Astrocyte of the cerebellum (primary cell): ENCODE measurements around the gene CHML.

Experiments
- DNase-seq: peaks from one replicate; pipeline ENCODE4 v3.0.0-alpha.2; 2011; ENCODE audit warnings: low read depth
- H3K4me3 ChIP-seq: 2 replicates; pipeline ENCODE4 v1.5.1; 2011; ENCODE audit warnings: mild to moderate bottlenecking, low read depth, low read length, moderate library complexity
- in situ Hi-C: cut with HindIII; loops from 2 replicates; pipeline ENCODE4 v1.10.0; 2017; ENCODE audit warnings: low sequenced_read_pairs
- TF ChIP-seq, protein P1 (sequence below): IDR thresholded peaks from 2 replicates; pipeline ENCODE4 v1.5.1; 2012; ENCODE audit warnings: low read length, low read depth, moderate library complexity, mild to moderate bottlenecking; ENCODE audit errors: missing control alignments

Gene CHML

DNA sequence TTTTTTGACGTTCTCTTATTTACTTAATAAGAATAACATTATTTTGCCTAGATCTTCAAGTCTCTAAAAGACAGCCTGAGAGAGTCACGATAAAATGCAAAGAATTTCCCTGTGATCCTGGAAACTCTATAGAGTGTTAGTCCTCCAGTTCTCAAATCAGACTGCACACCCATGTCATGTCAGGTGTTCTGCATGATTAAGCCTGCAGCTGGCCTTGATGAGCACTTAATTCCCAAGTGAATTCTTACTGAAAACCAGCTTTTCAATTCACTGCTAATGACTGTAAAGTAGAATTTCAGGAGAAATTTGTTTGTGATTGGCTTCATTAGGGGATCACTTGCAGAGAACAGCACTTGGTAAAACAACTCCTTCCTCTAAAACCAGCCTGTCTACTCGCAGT lies 41.9 kb downstream of the CHML start:
- no peak overlapping the region for H3K4me3 ChIP-seq
- DNase-seq = no peak
- in situ Hi-C loops = no loop called here
- TF ChIP-seq, protein P1, sequence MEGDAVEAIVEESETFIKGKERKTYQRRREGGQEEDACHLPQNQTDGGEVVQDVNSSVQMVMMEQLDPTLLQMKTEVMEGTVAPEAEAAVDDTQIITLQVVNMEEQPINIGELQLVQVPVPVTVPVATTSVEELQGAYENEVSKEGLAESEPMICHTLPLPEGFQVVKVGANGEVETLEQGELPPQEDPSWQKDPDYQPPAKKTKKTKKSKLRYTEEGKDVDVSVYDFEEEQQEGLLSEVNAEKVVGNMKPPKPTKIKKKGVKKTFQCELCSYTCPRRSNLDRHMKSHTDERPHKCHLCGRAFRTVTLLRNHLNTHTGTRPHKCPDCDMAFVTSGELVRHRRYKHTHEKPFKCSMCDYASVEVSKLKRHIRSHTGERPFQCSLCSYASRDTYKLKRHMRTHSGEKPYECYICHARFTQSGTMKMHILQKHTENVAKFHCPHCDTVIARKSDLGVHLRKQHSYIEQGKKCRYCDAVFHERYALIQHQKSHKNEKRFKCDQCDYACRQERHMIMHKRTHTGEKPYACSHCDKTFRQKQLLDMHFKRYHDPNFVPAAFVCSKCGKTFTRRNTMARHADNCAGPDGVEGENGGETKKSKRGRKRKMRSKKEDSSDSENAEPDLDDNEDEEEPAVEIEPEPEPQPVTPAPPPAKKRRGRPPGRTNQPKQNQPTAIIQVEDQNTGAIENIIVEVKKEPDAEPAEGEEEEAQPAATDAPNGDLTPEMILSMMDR = no peak

DNA sequence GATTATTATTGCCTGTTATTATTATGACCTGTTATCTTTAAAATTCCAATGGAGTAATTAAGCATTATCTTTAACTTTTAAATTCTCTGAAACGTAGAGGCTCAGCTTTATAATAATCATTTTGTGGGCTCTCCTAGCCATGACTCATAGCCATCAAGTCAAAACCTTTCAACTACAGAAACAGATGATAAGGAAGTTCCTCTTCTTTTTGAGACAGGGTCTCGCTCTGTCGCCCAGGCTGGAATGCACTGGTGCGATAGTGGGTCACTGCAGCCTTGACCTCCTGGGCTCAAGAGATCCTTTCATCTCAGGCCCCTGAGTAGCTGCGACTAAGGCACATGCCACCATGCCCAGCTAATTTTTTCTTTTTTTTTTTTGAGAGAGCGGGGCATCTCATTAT lies 43.5 kb downstream of the CHML start:
- TF ChIP-seq, protein P1 = no peak
- no peak overlapping the region for H3K4me3 ChIP-seq
- in situ Hi-C loops = no loop called here
- no peak for DNase-seq

DNA sequence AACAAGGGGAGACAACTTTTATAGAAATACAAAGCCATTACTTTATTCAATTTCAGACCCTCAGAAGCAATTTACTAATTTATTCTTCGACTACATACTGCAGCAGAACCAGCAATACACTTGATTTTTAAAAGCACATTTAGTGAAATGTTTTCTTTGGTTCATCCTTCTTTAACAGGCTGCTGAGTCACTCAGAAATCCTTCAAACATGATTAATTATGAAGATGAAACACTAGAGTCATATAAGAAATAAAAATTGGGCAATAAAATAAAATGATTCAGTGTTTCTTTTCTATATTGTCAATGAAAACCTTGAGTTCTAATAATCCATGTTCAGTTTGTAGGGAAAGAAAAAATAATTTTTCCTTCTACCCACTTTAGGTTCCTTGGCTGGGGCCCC lies 47.0 kb downstream of the CHML start:
- TF ChIP-seq, protein P1 = no peak
- in situ Hi-C loops = no loop called here
- no peak overlapping the region for H3K4me3 ChIP-seq
- no peak for DNase-seq

DNA sequence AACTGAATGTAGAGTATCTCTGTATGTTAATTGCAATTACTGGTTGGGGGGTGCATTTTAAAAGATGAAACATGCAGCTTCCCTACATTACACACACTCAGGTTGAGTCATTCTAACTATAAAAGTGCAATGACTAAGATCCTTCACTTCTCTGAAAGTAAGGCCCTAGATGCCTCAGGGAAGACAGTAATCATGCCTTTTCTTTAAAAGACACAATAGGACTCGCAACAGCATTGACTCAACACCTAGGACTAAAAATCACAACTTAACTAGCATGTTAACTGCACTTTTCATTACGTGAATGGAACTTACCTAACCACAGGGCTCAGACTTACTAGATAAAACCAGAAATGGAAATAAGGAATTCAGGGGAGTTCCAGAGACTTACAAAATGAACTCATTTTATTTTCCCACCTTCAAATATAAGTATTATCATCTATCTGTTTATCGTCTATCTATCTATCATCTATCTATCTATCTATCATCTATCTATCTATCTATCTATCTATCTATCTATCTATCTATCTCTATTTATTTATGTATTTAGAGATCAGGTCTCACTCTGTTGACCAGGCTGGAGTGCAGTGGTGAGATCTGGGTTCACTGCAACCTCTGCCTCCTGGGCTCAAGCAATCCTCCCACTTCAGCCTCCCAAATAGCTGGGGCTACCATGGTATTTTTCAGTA lies 47.8 kb downstream of the CHML start:
- no peak overlapping the region for H3K4me3 ChIP-seq
- TF ChIP-seq, protein P1 = no peak
- DNase-seq = no peak

DNA sequence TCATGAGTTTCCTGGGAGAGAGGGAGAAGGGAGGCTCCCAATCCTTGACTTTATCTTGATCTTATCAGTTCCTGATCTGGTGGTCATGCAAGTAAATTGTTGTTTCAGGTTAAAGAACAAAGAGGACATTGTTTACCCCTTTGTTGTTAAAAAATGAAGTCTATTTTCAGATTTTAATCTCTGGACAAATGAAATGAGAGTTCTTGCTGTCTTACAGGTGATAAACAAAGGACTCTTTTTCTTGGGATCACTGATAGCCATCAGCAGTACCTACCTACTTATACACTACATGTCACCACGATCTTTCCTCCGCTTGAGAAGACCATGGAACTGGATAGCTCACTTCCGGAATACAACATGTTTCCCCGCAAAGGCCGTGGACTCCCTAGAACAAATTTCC lies 48.4 kb downstream of the CHML start:
- DNase-seq = no peak
- in situ Hi-C loops = no loop called here

More for the DNA sequence above, 47.8 kb downstream of the CHML start:
- in situ Hi-C loops = no loop called here

DNA sequence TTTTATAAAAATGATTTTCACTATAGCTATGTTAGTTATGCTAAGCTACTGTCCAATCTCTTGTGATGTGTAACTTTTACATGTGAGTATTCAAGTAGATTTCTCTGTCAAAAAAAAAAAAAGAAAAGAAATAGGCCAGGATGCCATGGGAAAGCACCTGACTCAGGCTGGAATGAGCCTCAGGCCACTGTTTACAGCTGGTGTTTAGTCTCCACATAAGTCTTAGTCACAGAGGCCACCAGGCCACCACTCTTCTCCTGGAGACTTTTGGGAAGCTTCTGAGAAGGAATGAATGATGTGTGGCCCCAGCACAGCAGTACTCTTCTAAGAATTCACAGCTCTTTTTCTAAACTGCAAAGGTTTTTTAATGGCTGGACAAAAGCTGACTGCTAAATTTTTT lies 48.9 kb downstream of the CHML start:
- in situ Hi-C loops = no loop called here
- no peak for DNase-seq
- H3K4me3 ChIP-seq = no peak overlapping the region
- TF ChIP-seq, protein P1 = no peak

More for the DNA sequence above, 48.4 kb downstream of the CHML start:
- TF ChIP-seq, protein P1 = no peak
- H3K4me3 ChIP-seq = no peak overlapping the region
